ENCODE measurements around the gene PLS1. TPM values are rescaled to one million over a fixed set of nuclear protein-coding genes. Genes with fewer than 3 reads are reported as not detected.
A peak's percentile ranks its signal among the peaks of the same experiment; 100 is the strongest.

PLS1 gene
- total RNA-seq, 4 donors from 2014 or later = 58.7 to 507 (median 340) TPM

DNA sequence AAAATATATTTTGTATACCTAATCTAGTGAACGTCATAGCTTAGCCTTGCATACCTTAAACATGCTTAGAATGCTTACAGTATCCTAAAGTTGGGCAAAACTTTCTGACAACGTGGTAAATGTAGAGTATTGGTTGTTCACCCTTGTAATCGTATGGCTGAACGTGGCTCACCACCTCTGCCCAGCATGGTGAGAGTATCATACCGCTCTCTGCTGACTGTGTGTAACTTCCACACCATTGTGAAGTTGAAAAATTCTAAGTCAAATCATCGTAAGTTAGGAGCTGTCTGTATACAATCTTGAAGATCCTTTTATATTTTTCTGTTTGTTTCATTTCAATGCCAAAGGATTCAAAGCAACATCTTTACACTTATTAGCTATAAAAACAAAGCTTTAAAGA is 64.2 kb downstream of the PLS1 start:
- intact Hi-C loops (cut with DNase I; ENCODE audit: low total_unique reads) (no loop called here), in situ Hi-C loops (cut with MboI; ENCODE audit: low pct_ligation_motif_present in 1 of 4, low pct_unique_long_range_greater_than_20kb in 1 of 4, low sequenced_read_pairs in 3 of 4) (no loop called here)

DNA sequence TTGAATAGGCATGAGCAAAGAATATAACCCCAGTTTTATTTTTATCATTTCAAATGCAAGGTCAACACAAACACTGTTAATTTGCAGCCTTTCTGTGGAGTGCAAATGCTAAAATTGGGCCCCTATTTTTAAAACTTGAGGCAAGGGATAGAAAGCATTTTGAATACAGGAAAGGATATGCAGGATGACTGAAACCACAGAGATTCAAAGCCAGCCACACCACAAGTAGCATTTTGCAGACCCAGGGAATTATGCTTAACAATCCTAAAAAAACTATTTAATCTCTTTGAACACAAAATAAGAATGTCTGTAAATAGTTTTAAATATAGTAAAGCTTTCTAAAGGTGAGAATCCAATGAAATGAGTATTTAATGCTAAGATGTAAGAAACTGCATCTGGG is 64.7 kb downstream of the PLS1 start:
- no peak for TF ChIP-seq EP300 (IDR thresholded peaks at IDR 0.05; ENCODE audit: low read depth)
- TF ChIP-seq, protein P1, sequence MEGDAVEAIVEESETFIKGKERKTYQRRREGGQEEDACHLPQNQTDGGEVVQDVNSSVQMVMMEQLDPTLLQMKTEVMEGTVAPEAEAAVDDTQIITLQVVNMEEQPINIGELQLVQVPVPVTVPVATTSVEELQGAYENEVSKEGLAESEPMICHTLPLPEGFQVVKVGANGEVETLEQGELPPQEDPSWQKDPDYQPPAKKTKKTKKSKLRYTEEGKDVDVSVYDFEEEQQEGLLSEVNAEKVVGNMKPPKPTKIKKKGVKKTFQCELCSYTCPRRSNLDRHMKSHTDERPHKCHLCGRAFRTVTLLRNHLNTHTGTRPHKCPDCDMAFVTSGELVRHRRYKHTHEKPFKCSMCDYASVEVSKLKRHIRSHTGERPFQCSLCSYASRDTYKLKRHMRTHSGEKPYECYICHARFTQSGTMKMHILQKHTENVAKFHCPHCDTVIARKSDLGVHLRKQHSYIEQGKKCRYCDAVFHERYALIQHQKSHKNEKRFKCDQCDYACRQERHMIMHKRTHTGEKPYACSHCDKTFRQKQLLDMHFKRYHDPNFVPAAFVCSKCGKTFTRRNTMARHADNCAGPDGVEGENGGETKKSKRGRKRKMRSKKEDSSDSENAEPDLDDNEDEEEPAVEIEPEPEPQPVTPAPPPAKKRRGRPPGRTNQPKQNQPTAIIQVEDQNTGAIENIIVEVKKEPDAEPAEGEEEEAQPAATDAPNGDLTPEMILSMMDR (IDR thresholded peaks at IDR 0.05) = no peak
- no peak for TF ChIP-seq POLR2AphosphoS5 (IDR thresholded peaks at IDR 0.05)
- no peak for TF ChIP-seq POLR2A (IDR thresholded peaks at IDR 0.05)
- H3K4me1 ChIP-seq = peaks cover 0 to 60% (median 18%) of the 10 kb centered on the region in 4 donors
- no peak overlapping the region for H3K27ac ChIP-seq
- DNase-seq = no peak
- intact Hi-C loops (cut with DNase I; ENCODE audit: low total_unique reads) (no loop called here), in situ Hi-C loops (cut with MboI; ENCODE audit: low pct_ligation_motif_present in 1 of 4, low pct_unique_long_range_greater_than_20kb in 1 of 4, low sequenced_read_pairs in 3 of 4) (no loop called here)
- no peaks in the 10 kb centered on the region for H3K9me3 ChIP-seq
- H3K27me3 ChIP-seq = no peaks in the 10 kb centered on the region
- H3K4me3 ChIP-seq = no peak overlapping the region
- H3K36me3 ChIP-seq = no peaks in the 10 kb centered on the region

More for the DNA sequence above, 64.2 kb downstream of the PLS1 start:
- H3K27me3 ChIP-seq = no peaks in the 10 kb centered on the region
- H3K36me3 ChIP-seq = no peaks in the 10 kb centered on the region
- H3K4me1 ChIP-seq = peaks cover 0 to 57% (median 18%) of the 10 kb centered on the region in 4 donors
- WGBS, 2 donors (ENCODE audit: low coverage in 1 of 2) = 41 to 62% methylated on average over 5 to 6 of the region's 6 CpGs
- no peak for DNase-seq
- H3K27ac ChIP-seq = no peak overlapping the region
- TF ChIP-seq POLR2AphosphoS5 (IDR thresholded peaks at IDR 0.05) (no peak), EP300 (IDR thresholded peaks at IDR 0.05; ENCODE audit: low read depth) (no peak)
- no peak overlapping the region for H3K4me3 ChIP-seq
- H3K9me3 ChIP-seq = no peaks in the 10 kb centered on the region

DNA sequence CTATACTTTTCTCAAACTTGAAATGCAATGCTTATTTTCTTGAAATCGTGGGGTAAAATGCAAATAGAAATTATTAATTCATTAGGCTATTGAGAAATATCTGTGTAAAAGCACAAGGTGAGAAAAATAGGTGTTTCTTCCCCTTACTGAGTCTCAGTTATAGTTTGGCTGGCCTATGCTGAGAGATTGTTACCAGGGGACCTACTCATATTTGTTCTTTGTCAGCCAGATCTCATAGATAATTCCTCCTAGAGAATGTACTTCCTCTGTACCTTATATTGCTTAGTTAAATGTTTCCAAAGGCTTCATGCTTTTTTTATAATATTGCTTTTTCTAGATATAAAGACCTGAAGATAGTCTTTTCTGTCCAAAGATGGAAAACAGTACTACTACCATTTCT is 67.7 kb downstream of the PLS1 start:
- TF ChIP-seq, protein P1 (IDR thresholded peaks at IDR 0.05) = no peak
- TF ChIP-seq POLR2A (IDR thresholded peaks at IDR 0.05) (no peak), POLR2AphosphoS5 (IDR thresholded peaks at IDR 0.05) (no peak), EP300 (IDR thresholded peaks at IDR 0.05; ENCODE audit: low read depth) (no peak)
- Histone ChIP-seq H3K27ac (no peak overlapping the region), H3K36me3 (peaks cover 0 to 10% (median 0%) of the 10 kb centered on the region in 4 donors), H3K4me1 (peaks cover 0 to 43% (median 8%) of the 10 kb centered on the region in 4 donors), H3K4me3 (no peak overlapping the region), H3K9me3 (no peaks in the 10 kb centered on the region), H3K27me3 (no peaks in the 10 kb centered on the region)
- in situ Hi-C loops (cut with MboI; ENCODE audit: low pct_ligation_motif_present in 1 of 4, low pct_unique_long_range_greater_than_20kb in 1 of 4, low sequenced_read_pairs in 3 of 4) (no loop called here), intact Hi-C loops (cut with DNase I; ENCODE audit: low total_unique reads) (no loop called here)
- WGBS, 2 donors (ENCODE audit: low coverage in 1 of 2) = 51 to 56% methylated on average over 1 of the region's 1 CpG
- no peak for DNase-seq

DNA sequence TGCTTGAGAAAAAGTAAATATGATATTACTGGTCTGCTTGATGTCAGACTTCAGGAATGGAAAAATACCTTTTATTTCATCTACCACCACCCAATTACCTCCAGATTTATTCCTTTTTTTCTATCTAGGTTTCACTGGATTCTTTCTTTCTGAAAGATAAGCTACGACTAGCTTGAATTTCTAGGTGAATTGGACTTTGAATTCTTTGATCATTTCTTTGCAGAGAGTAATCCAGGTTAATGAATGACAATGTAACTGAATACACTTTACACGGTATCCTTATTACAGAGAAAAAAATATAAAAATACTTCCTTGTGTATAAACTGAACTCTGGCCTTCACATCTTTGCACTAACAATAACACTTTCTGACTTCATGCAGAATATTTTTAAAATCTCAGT is 68.1 kb downstream of the PLS1 start:
- Histone ChIP-seq H3K27ac (peak overlapping the region in 2 of 4 donors; percentile 36 to 69), H3K4me1 (peaks cover 0 to 40% (median 8%) of the 10 kb centered on the region in 4 donors), H3K36me3 (peaks cover 0 to 10% (median 0%) of the 10 kb centered on the region in 4 donors), H3K4me3 (peak overlapping the region in 1 of 4 donors; percentile 0), H3K27me3 (no peaks in the 10 kb centered on the region), H3K9me3 (no peaks in the 10 kb centered on the region)
- TF ChIP-seq POLR2A (IDR thresholded peaks at IDR 0.05) = no peak
- TF ChIP-seq POLR2AphosphoS5 (IDR thresholded peaks at IDR 0.05) = no peak
- TF ChIP-seq, protein P1 (IDR thresholded peaks at IDR 0.05) = no peak
- TF ChIP-seq EP300 (IDR thresholded peaks at IDR 0.05; ENCODE audit: low read depth) = no peak
- WGBS, 2 donors (ENCODE audit: low coverage in 1 of 2) = 47 to 56% methylated on average over 2 of the region's 2 CpGs
- in situ Hi-C loops (cut with MboI; ENCODE audit: low pct_ligation_motif_present in 1 of 4, low pct_unique_long_range_greater_than_20kb in 1 of 4, low sequenced_read_pairs in 3 of 4) (no loop called here), intact Hi-C loops (cut with DNase I; ENCODE audit: low total_unique reads) (no loop called here)
- DNase-seq = no peak

DNA sequence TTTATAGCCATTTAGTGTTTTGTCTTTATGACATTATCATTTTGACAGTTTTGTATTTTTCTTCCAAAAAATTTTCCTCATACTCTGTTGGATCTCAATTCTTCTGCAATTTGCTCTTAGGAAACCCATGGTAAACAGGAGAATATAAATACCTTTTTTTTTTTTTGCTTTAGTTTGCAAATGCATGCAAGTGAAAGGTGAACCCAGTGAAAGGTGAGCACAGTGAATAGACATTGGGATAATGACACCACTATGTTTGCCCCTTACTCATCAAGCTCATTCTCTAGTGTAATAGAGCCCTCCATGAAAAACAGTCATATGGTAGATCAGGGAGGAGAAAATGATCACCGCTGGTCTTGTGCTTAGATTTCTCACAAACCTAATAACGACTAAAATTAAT is 68.6 kb downstream of the PLS1 start:
- Histone ChIP-seq H3K4me1 (peaks cover 0 to 40% (median 8%) of the 10 kb centered on the region in 4 donors), H3K27ac (peak overlapping the region in 2 of 4 donors; percentile 36 to 69), H3K4me3 (peak overlapping the region in 1 of 4 donors; percentile 0), H3K27me3 (no peaks in the 10 kb centered on the region), H3K36me3 (peaks cover 0 to 10% (median under 1%) of the 10 kb centered on the region in 4 donors), H3K9me3 (no peaks in the 10 kb centered on the region)
- intact Hi-C loops (cut with DNase I; ENCODE audit: low total_unique reads) = no loop called here
- no peak for DNase-seq
- TF ChIP-seq POLR2A (IDR thresholded peaks at IDR 0.05) (no peak), POLR2AphosphoS5 (IDR thresholded peaks at IDR 0.05) (no peak), EP300 (IDR thresholded peaks at IDR 0.05; ENCODE audit: low read depth) (no peak)
- TF ChIP-seq, protein P1 (IDR thresholded peaks at IDR 0.05) = no peak
- in situ Hi-C loops (cut with MboI; ENCODE audit: low pct_ligation_motif_present in 1 of 4, low pct_unique_long_range_greater_than_20kb in 1 of 4, low sequenced_read_pairs in 3 of 4) = no loop called here
- WGBS, 2 donors (ENCODE audit: low coverage in 1 of 2) = 70 to 74% methylated on average over 2 of the region's 2 CpGs
